ENCODE data around the gene PGD. TPM values are rescaled to one million over a fixed set of nuclear protein-coding genes. Genes with fewer than 3 reads are reported as not detected.

PGD gene
- total RNA-seq, 2 donors from 2014 or later, result 115 to 124 TPM

- Histone ChIP-seq H3K9me3 (no peaks in the 10 kb centered on the region), H3K9ac (ENCODE audit: low read depth in 2 of 2, low read length in 2 of 2) (peak overlapping the region; percentile 85), H3K27ac (peak overlapping the region; percentile 21), H3K36me3 (no peaks in the 10 kb centered on the region), H3K4me1 (peaks cover 4% of the 10 kb centered on the region), H3K4me3 (peak overlapping the region; percentile 72), H3K27me3 (no peaks in the 10 kb centered on the region)
- TF ChIP-seq CTCF (IDR thresholded peaks at IDR 0.05), result no peak
- DNase-seq, result peak; percentile 37
- intact Hi-C loops (cut with DNase I), result loop anchor here (2.0 to 5.0 kb wide), 2 partner anchors 46 to 64 kb away; no protein-coding TSS in a partner anchor
Measured at GRCh38 chr1:10431070-10431730, 32.3 kb downstream of the PGD start.

- no peak for DNase-seq
- Histone ChIP-seq H3K36me3 (no peaks in the 10 kb centered on the region), H3K27ac (no peak overlapping the region), H3K9me3 (no peaks in the 10 kb centered on the region), H3K4me3 (no peak overlapping the region), H3K9ac (ENCODE audit: low read depth in 2 of 2, low read length in 2 of 2) (no peak overlapping the region), H3K4me1 (peaks cover 4% of the 10 kb centered on the region), H3K27me3 (no peaks in the 10 kb centered on the region)
- no peak for TF ChIP-seq CTCF (IDR thresholded peaks at IDR 0.05)
- intact Hi-C loops (cut with DNase I), result loop anchor here (5.0 kb wide), 1 partner anchor 44 kb away; no protein-coding TSS in a partner anchor
Measured at GRCh38 chr1:10432910-10433700, 34.2 kb downstream of the PGD start.

GRCh38 chr1:10433790-10434189 is 34.9 kb downstream of the PGD start:
- Histone ChIP-seq H3K27ac (no peak overlapping the region), H3K4me3 (no peak overlapping the region), H3K9ac (ENCODE audit: low read depth in 2 of 2, low read length in 2 of 2) (no peak overlapping the region), H3K36me3 (no peaks in the 10 kb centered on the region), H3K4me1 (peaks cover 4% of the 10 kb centered on the region), H3K9me3 (no peaks in the 10 kb centered on the region), H3K27me3 (no peaks in the 10 kb centered on the region)
- no peak for TF ChIP-seq CTCF (IDR thresholded peaks at IDR 0.05)
- no peak for DNase-seq
- intact Hi-C loops (cut with DNase I), result loop anchor here (5.0 kb wide), 1 partner anchor 44 kb away; no protein-coding TSS in a partner anchor

GRCh38 chr1:10434590-10434989 is 35.7 kb downstream of the PGD start:
- no peak for TF ChIP-seq CTCF (IDR thresholded peaks at IDR 0.05)
- Histone ChIP-seq H3K4me3 (no peak overlapping the region), H3K36me3 (no peaks in the 10 kb centered on the region), H3K9ac (ENCODE audit: low read depth in 2 of 2, low read length in 2 of 2) (no peak overlapping the region), H3K9me3 (no peaks in the 10 kb centered on the region), H3K27ac (no peak overlapping the region), H3K27me3 (no peaks in the 10 kb centered on the region), H3K4me1 (peaks cover 4% of the 10 kb centered on the region)
- intact Hi-C loops (cut with DNase I), result loop anchor here (5.0 kb wide), 1 partner anchor 43 kb away; no protein-coding TSS in a partner anchor
- no peak for DNase-seq

GRCh38 chr1:10437052-10437451 is 38.2 kb downstream of the PGD start:
- DNase-seq, result no peak
- Histone ChIP-seq H3K27ac (no peak overlapping the region), H3K36me3 (no peaks in the 10 kb centered on the region), H3K4me1 (no peaks in the 10 kb centered on the region), H3K9ac (ENCODE audit: low read depth in 2 of 2, low read length in 2 of 2) (no peak overlapping the region), H3K27me3 (no peaks in the 10 kb centered on the region), H3K9me3 (no peaks in the 10 kb centered on the region), H3K4me3 (no peak overlapping the region)
- intact Hi-C loops (cut with DNase I), result no loop called here
- TF ChIP-seq CTCF (IDR thresholded peaks at IDR 0.05), result no peak
